Astrocyte (in vitro differentiated cells and primary cell): ENCODE data around the gene ZNHIT3. TPM values are rescaled to one million over a fixed set of nuclear protein-coding genes. Genes with fewer than 3 reads are reported as not detected.

Experiments
- DNase-seq: peaks from one replicate; pipeline ENCODE4 v3.0.0-alpha.2; 2010; ENCODE audit warnings: low read depth
- FAIRE-seq: peaks from 2 replicates; lab custom pipeline; 2011; peaks lifted over from hg19 to GRCh38; lab: Jason Lieb, UNC
- H2AFZ ChIP-seq: 2 replicates; pipeline ENCODE4 v1.6.0; 2012; ENCODE audit warnings: low read depth, low read length, inconsistent platforms
- H3K27ac ChIP-seq: 2 replicates; pipeline ENCODE4 v1.5.1; 2011; ENCODE audit warnings: low read depth, low read length, inconsistent platforms
- H3K27me3 ChIP-seq: 2 replicates; pipeline ENCODE4 v1.6.0; 2011; ENCODE audit warnings: low read length, inconsistent platforms; ENCODE audit not compliant: insufficient read depth
- H3K36me3 ChIP-seq: 2 replicates; pipeline ENCODE4 v1.5.1; 2011; ENCODE audit warnings: low read length, inconsistent platforms; ENCODE audit not compliant: insufficient read depth
- H3K4me1 ChIP-seq: 2 replicates; pipeline ENCODE4 v1.5.1; 2011; ENCODE audit warnings: low read length, inconsistent platforms; ENCODE audit not compliant: insufficient read depth
- H3K4me2 ChIP-seq: 2 replicates; pipeline ENCODE4 v1.6.0; 2012; ENCODE audit warnings: low read length, inconsistent platforms
- H3K4me3 ChIP-seq: 2 replicates; pipeline ENCODE4 v1.5.1; 2011; ENCODE audit warnings: low read depth, mild to moderate bottlenecking, low read length, inconsistent platforms; ENCODE audit not compliant: insufficient read depth
- H3K79me2 ChIP-seq: 2 replicates; pipeline ENCODE4 v1.6.0; 2012; ENCODE audit warnings: mild to moderate bottlenecking, low read length, inconsistent platforms; ENCODE audit not compliant: insufficient read depth
- H3K9ac ChIP-seq: 2 replicates; pipeline ENCODE4 v1.6.0; 2012; ENCODE audit warnings: mild to moderate bottlenecking, low read length, inconsistent platforms
- H3K9me3 ChIP-seq: 2 replicates; pipeline ENCODE4 v1.5.1; 2012; ENCODE audit warnings: low read depth, mild to moderate bottlenecking, low read length, inconsistent platforms; ENCODE audit not compliant: insufficient read depth
- H4K20me1 ChIP-seq: 2 replicates; pipeline ENCODE4 v1.6.0; 2012; ENCODE audit warnings: low read length, inconsistent platforms; ENCODE audit not compliant: insufficient read depth
- H3K27ac Mint-ChIP-seq: one replicate; pipeline ENCODE4 v1.8.0; 2021; ENCODE audit warnings: mild to moderate bottlenecking, mixed read lengths; ENCODE audit not compliant: unreplicated experiment
- H3K27me3 Mint-ChIP-seq: one replicate; pipeline ENCODE4 v1.8.0; 2021; ENCODE audit warnings: low read depth, mixed read lengths; ENCODE audit not compliant: unreplicated experiment
- H3K36me3 Mint-ChIP-seq: one replicate; pipeline ENCODE4 v1.8.0; 2021; ENCODE audit warnings: low read depth, mixed read lengths; ENCODE audit not compliant: unreplicated experiment
- H3K4me1 Mint-ChIP-seq: one replicate; pipeline ENCODE4 v1.8.0; 2021; ENCODE audit warnings: low read depth, mixed read lengths; ENCODE audit not compliant: unreplicated experiment
- H3K4me3 Mint-ChIP-seq: one replicate; pipeline ENCODE4 v1.8.0; 2021; ENCODE audit warnings: mild to moderate bottlenecking, moderate library complexity, mixed read lengths; ENCODE audit not compliant: unreplicated experiment
- H3K9me3 Mint-ChIP-seq: one replicate; pipeline ENCODE4 v1.8.0; 2021; ENCODE audit warnings: mild to moderate bottlenecking, mixed read lengths; ENCODE audit not compliant: unreplicated experiment
- EZH2 ChIP-seq: IDR thresholded peaks from 2 replicates; pipeline ENCODE4 v1.6.1; 2012; ENCODE audit warnings: mild to moderate bottlenecking, low read length, inconsistent platforms; ENCODE audit not compliant: insufficient read depth
- total RNA-seq: library from RNA; stranded (reverse); gene quantifications from 2 replicates; pipeline ENCODE4 v1.2.1, GENCODE V29; 2021
- TF ChIP-seq, protein P1 (sequence below): IDR thresholded peaks from 2 replicates; pipeline ENCODE4 v1.5.1; 2011; ENCODE audit warnings: low read depth, mild to moderate bottlenecking, inconsistent platforms, low read length, moderate library complexity; ENCODE audit not compliant: insufficient read depth

Gene ZNHIT3
- total RNA-seq, 1 donor from 2014 or later: 29.4 TPM

DNA sequence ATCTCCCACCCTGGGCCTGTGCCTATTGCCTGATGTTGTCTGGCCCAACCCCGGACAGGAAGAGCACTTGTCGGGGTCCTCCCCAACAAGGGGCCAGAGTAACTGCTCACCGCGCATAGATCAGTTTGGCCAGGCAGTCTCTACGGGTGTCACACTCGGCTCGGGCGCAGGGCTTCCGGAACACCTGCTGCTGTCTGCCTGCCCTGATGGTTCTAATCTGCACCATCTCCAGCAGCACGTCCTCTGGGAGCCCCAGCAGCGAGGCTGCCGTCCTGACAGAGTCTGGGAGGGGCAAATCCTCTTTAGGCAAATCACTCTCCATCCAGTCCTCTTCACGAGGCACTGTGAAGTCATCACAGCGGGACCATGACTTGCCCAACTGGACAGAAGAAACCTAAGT lies 24.2 kb downstream of the ZNHIT3 start:
- H3K4me2 ChIP-seq: no peak overlapping the region
- no peak overlapping the region for H3K27ac ChIP-seq
- DNase-seq: no peak
- H3K27me3 ChIP-seq: no peaks in the 10 kb centered on the region
- Mint-ChIP-seq H3K4me1 (no peaks in the 10 kb centered on the region), H3K27ac (peak overlapping the region; percentile 41), H3K36me3 (peaks cover 30% of the 10 kb centered on the region), H3K4me3 (no peak overlapping the region), H3K9me3 (no peaks in the 10 kb centered on the region), H3K27me3 (no peaks in the 10 kb centered on the region)
- H3K9me3 ChIP-seq: no peaks in the 10 kb centered on the region
- peaks cover 3% of the 10 kb centered on the region for H4K20me1 ChIP-seq
- no peaks in the 10 kb centered on the region for H3K4me1 ChIP-seq
- FAIRE-seq: no peak
- no peak overlapping the region for H3K4me3 ChIP-seq
- no peak overlapping the region for H2AFZ ChIP-seq
- no peak overlapping the region for H3K9ac ChIP-seq
- H3K36me3 ChIP-seq: peaks cover 13% of the 10 kb centered on the region
- TF ChIP-seq, protein P1, sequence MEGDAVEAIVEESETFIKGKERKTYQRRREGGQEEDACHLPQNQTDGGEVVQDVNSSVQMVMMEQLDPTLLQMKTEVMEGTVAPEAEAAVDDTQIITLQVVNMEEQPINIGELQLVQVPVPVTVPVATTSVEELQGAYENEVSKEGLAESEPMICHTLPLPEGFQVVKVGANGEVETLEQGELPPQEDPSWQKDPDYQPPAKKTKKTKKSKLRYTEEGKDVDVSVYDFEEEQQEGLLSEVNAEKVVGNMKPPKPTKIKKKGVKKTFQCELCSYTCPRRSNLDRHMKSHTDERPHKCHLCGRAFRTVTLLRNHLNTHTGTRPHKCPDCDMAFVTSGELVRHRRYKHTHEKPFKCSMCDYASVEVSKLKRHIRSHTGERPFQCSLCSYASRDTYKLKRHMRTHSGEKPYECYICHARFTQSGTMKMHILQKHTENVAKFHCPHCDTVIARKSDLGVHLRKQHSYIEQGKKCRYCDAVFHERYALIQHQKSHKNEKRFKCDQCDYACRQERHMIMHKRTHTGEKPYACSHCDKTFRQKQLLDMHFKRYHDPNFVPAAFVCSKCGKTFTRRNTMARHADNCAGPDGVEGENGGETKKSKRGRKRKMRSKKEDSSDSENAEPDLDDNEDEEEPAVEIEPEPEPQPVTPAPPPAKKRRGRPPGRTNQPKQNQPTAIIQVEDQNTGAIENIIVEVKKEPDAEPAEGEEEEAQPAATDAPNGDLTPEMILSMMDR: no peak
- TF ChIP-seq EZH2: no peak
- H3K79me2 ChIP-seq: no peaks in the 10 kb centered on the region

GRCh38 chr17:36511216-36511615 lies 24.7 kb downstream of the ZNHIT3 start:
- Mint-ChIP-seq H3K27ac (no peak overlapping the region), H3K4me1 (no peaks in the 10 kb centered on the region), H3K36me3 (peaks cover 29% of the 10 kb centered on the region), H3K27me3 (no peaks in the 10 kb centered on the region), H3K4me3 (no peak overlapping the region), H3K9me3 (no peaks in the 10 kb centered on the region)
- Histone ChIP-seq H3K27ac (no peak overlapping the region), H3K27me3 (no peaks in the 10 kb centered on the region), H3K79me2 (no peaks in the 10 kb centered on the region), H4K20me1 (peaks cover 5% of the 10 kb centered on the region), H3K4me3 (no peak overlapping the region), H3K36me3 (peaks cover 18% of the 10 kb centered on the region), H3K4me1 (no peaks in the 10 kb centered on the region), H3K9me3 (no peaks in the 10 kb centered on the region), H3K4me2 (no peak overlapping the region), H3K9ac (no peak overlapping the region), H2AFZ (no peak overlapping the region)
- DNase-seq (no peak), FAIRE-seq (no peak)
- TF ChIP-seq, protein P1: no peak

DNA sequence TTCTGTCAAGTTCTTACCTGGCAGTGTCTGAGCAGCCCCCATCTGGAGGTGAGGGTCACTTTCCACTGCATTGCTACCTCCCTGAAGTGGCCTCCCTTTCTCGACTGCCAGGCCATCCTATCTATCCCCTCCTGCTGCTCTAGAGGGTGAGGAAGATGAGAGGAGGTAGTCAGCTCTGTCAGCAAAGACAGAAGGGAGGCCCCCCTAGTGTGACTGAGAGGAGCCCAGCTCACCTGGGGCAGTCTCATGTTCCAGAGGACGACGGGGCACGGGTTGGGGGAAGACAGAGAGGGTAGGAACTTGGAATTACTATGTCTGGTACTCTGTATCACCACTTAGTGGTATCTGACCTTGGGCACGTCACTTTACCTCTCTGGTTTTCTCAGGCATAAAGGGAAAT lies 26.2 kb downstream of the ZNHIT3 start:
- TF ChIP-seq EZH2: no peak
- no peaks in the 10 kb centered on the region for H3K4me1 Mint-ChIP-seq
- Histone ChIP-seq H3K27me3 (no peaks in the 10 kb centered on the region), H3K4me3 (no peak overlapping the region), H2AFZ (no peak overlapping the region), H3K4me1 (no peaks in the 10 kb centered on the region), H3K36me3 (peaks cover 14% of the 10 kb centered on the region), H3K4me2 (no peak overlapping the region), H3K27ac (no peak overlapping the region), H3K9ac (no peak overlapping the region), H3K9me3 (no peaks in the 10 kb centered on the region), H3K79me2 (no peaks in the 10 kb centered on the region), H4K20me1 (peaks cover 5% of the 10 kb centered on the region)
- H3K27me3 Mint-ChIP-seq: no peaks in the 10 kb centered on the region
- H3K27ac Mint-ChIP-seq: no peak overlapping the region
- no peaks in the 10 kb centered on the region for H3K9me3 Mint-ChIP-seq
- DNase-seq (no peak), FAIRE-seq (no peak)
- H3K4me3 Mint-ChIP-seq: no peak overlapping the region
- H3K36me3 Mint-ChIP-seq: peaks cover 23% of the 10 kb centered on the region
